ENCODE measurements around the gene PDPN. TPM values are rescaled to one million over a fixed set of nuclear protein-coding genes. Genes with fewer than 3 reads are reported as not detected.

The PDPN gene
- polyA plus RNA-seq, 1 of the 3 experiments (the other 2 are of a cell fraction): not detected

DNA sequence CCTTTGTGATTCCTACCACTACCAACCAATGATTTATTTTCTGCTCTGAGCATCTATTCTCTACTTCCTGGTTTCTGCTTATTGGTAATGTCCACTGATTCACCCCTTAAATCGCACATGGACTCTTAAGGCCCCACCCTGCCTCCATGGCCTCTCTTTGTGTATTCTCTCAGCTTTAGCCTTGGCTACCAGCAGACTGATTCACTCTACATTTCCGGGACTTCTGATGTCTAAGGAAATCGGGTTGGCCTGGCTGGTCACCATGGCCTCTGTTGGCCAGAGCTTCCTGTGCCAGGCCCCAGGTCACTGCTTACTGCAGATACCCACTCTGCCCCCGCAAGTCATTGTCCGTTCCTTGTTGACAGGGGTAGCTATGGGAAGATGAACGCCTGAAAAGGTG is 40.9 kb downstream of the PDPN start:
- Histone ChIP-seq H3K27ac (ENCODE audit: low read depth in 2 of 2, low read length in 1 of 2) (no peak overlapping the region), H3K9me2 (no peaks in the 10 kb centered on the region), H3K4me1 (ENCODE audit: control insufficient read depth in 1 of 2, insufficient read depth in 2 of 2, low read depth in 1 of 2, low read length in 1 of 2) (no peaks in the 10 kb centered on the region), H3K36me3 (replicated peaks in 1 of 2; ENCODE audit: control insufficient read depth in 1 of 2, insufficient read depth in 2 of 2, low read length in 1 of 2) (no peaks in the 10 kb centered on the region), H4K20me1 (ENCODE audit: insufficient read depth) (no peaks in the 10 kb centered on the region), H3K4me2 (no peak overlapping the region), H3K79me2 (ENCODE audit: insufficient read depth) (no peaks in the 10 kb centered on the region), H3K9me3 (no peaks in the 10 kb centered on the region), H3K9ac (no peak overlapping the region), H3K4me3 (ENCODE audit: low read depth in 2 of 2, low read length in 1 of 2) (no peak overlapping the region), H3K27me3 (ENCODE audit: insufficient read depth) (no peaks in the 10 kb centered on the region), H3F3A (replicated peaks; ENCODE audit: insufficient read depth) (no peaks in the 10 kb centered on the region), H2AFZ (ENCODE audit: low read depth) (no peak overlapping the region)
- 6% methylated on average over 6 of the region's 6 CpGs for WGBS (ENCODE audit: low lambda C conversion rate)
- ChIA-PET POLR2A (no interaction called here), CTCF (no interaction called here)
- TF ChIP-seq, protein P1, sequence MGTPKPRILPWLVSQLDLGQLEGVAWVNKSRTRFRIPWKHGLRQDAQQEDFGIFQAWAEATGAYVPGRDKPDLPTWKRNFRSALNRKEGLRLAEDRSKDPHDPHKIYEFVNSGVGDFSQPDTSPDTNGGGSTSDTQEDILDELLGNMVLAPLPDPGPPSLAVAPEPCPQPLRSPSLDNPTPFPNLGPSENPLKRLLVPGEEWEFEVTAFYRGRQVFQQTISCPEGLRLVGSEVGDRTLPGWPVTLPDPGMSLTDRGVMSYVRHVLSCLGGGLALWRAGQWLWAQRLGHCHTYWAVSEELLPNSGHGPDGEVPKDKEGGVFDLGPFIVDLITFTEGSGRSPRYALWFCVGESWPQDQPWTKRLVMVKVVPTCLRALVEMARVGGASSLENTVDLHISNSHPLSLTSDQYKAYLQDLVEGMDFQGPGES (IDR thresholded peaks at IDR 0.05; ENCODE audit: low read depth, low read length): no peak
- TF ChIP-seq SIN3A (IDR thresholded peaks at IDR 0.05; ENCODE audit: borderline replicate concordance, low read depth, low read length) (no peak), MXI1 (IDR thresholded peaks at IDR 0.05; ENCODE audit: low read depth, low read length) (no peak), SMC3 (IDR thresholded peaks at IDR 0.05; ENCODE audit: low read depth, low read length) (no peak), RCOR1 (IDR thresholded peaks at IDR 0.05; ENCODE audit: low read length) (no peak), RFX5 (IDR thresholded peaks at IDR 0.05; ENCODE audit: low read length) (no peak), FOXJ3 (CRISPR knock-in tag; IDR thresholded peaks at IDR 0.05) (no peak), FOSL2 (IDR thresholded peaks at IDR 0.05; ENCODE audit: borderline replicate concordance, low read depth) (no peak), NFIC (IDR thresholded peaks at IDR 0.05; ENCODE audit: borderline replicate concordance) (no peak), NRF1 (IDR thresholded peaks at IDR 0.05; ENCODE audit: low read depth, low read length) (no peak), RAD21 (IDR thresholded peaks at IDR 0.05; ENCODE audit: low read length) (no peak), TAF1 (IDR thresholded peaks at IDR 0.05; ENCODE audit: borderline replicate concordance, low read depth, low read length) (no peak), JUND (IDR thresholded peaks at IDR 0.05) (no peak)
- TF ChIP-seq, protein P2, sequence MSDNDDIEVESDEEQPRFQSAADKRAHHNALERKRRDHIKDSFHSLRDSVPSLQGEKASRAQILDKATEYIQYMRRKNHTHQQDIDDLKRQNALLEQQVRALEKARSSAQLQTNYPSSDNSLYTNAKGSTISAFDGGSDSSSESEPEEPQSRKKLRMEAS (IDR thresholded peaks at IDR 0.05; ENCODE audit: low read depth): no peak
- DNase-seq: no peak

DNA sequence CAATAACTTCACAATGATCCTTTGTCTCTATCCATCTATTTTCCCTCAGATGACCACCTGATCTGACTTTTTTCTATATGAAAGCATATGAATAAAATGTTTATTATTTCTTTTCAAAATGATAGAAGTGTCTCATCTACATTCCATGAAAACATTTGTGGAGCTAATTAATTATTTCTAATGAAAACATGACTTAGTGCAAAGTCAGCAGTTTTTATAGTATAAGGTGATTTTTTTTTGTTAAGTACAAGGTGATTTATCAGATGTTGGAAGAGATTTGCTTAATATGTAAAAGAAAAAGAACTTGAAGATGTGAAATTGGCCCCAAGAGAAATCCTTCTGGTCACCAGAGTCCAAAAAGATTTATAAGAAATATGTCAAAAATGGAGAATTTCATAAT is 43.5 kb downstream of the PDPN start:
- H4K20me1 ChIP-seq (ENCODE audit: insufficient read depth): no peaks in the 10 kb centered on the region
- H3K27me3 ChIP-seq (ENCODE audit: insufficient read depth): no peaks in the 10 kb centered on the region
- DNase-seq: no peak
- no peak overlapping the region for H3K4me2 ChIP-seq
- H3K27ac ChIP-seq (ENCODE audit: low read depth in 2 of 2, low read length in 1 of 2): no peak overlapping the region
- CTCF ChIA-PET: no interaction called here
- no peaks in the 10 kb centered on the region for H3F3A ChIP-seq (replicated peaks; ENCODE audit: insufficient read depth)
- H3K36me3 ChIP-seq (replicated peaks in 1 of 2; ENCODE audit: control insufficient read depth in 1 of 2, insufficient read depth in 2 of 2, low read length in 1 of 2): no peaks in the 10 kb centered on the region
- H3K9ac ChIP-seq: no peak overlapping the region
- POLR2A ChIA-PET: no interaction called here
- H3K4me3 ChIP-seq (ENCODE audit: low read depth in 2 of 2, low read length in 1 of 2): no peak overlapping the region
- H2AFZ ChIP-seq (ENCODE audit: low read depth): no peak overlapping the region
- TF ChIP-seq SMC3 (IDR thresholded peaks at IDR 0.05; ENCODE audit: low read depth, low read length) (no peak), TCF12 (IDR thresholded peaks at IDR 0.05) (no peak), JUND (IDR thresholded peaks at IDR 0.05) (no peak), ELF1 (IDR thresholded peaks at IDR 0.05) (no peak), RCOR1 (IDR thresholded peaks at IDR 0.05; ENCODE audit: low read length) (no peak)
- TF ChIP-seq, protein P3, sequence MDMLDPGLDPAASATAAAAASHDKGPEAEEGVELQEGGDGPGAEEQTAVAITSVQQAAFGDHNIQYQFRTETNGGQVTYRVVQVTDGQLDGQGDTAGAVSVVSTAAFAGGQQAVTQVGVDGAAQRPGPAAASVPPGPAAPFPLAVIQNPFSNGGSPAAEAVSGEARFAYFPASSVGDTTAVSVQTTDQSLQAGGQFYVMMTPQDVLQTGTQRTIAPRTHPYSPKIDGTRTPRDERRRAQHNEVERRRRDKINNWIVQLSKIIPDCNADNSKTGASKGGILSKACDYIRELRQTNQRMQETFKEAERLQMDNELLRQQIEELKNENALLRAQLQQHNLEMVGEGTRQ (IDR thresholded peaks at IDR 0.05; ENCODE audit: borderline replicate concordance, low read depth, low read length): no peak
- no peaks in the 10 kb centered on the region for H3K4me1 ChIP-seq (ENCODE audit: control insufficient read depth in 1 of 2, insufficient read depth in 2 of 2, low read depth in 1 of 2, low read length in 1 of 2)
- no peaks in the 10 kb centered on the region for H3K9me2 ChIP-seq
- no peaks in the 10 kb centered on the region for H3K9me3 ChIP-seq
- no peaks in the 10 kb centered on the region for H3K79me2 ChIP-seq (ENCODE audit: insufficient read depth)
